Measurements from ENCODE around the gene GIGYF1. TPM values are rescaled to one million over a fixed set of nuclear protein-coding genes. Genes with fewer than 3 reads are reported as not detected.
"Not testable (repeated sequence)": the region's sequence is repeated elsewhere in the genome, so short reads cannot be mapped to it uniquely, and the experiment has no call there.

GIGYF1 gene
- total RNA-seq, 1 experiment from 2014 or later, result 12.2 TPM

DNA sequence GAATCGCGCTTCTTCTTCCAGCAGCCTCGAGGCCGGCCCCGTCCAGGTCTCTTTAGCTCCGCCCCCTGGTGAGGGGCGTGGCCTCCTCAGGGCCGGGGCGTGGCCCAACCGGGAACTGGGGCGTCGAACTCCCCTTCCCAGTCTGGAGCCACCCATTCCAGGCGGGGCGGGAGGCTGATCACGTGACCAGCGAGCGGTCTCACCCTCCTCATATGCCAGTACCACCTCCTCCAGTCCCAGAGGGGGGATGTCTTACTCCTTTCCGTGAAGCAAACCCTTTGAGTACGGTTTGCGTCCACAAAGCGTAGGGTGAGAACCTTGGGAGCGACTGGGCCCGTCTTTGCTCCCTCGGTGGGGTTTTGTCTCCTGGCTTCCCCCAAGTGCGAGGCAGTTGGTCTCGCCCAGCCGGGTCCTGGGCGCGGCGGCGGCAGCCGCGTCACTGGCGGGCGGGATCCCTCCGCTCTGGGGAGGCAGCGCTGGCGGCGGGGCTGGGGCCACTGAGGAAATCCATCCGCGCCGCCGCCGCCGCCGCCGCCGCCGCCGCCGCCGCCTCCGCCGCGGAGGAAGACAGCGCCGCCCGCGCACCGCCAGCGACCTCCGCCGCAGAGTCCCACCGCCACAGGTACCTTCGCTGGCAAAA is 20.6 kb downstream of the GIGYF1 start, which contains the start of gene GNB2:
TSS of gene GNB2 (plus strand) at position 439 of the 640 bp plus-strand sequence. CDS start 2,526 bp downstream, outside the sequence.
- DNase-seq (ENCODE audit: low read depth), result peak; percentile 98

DNA sequence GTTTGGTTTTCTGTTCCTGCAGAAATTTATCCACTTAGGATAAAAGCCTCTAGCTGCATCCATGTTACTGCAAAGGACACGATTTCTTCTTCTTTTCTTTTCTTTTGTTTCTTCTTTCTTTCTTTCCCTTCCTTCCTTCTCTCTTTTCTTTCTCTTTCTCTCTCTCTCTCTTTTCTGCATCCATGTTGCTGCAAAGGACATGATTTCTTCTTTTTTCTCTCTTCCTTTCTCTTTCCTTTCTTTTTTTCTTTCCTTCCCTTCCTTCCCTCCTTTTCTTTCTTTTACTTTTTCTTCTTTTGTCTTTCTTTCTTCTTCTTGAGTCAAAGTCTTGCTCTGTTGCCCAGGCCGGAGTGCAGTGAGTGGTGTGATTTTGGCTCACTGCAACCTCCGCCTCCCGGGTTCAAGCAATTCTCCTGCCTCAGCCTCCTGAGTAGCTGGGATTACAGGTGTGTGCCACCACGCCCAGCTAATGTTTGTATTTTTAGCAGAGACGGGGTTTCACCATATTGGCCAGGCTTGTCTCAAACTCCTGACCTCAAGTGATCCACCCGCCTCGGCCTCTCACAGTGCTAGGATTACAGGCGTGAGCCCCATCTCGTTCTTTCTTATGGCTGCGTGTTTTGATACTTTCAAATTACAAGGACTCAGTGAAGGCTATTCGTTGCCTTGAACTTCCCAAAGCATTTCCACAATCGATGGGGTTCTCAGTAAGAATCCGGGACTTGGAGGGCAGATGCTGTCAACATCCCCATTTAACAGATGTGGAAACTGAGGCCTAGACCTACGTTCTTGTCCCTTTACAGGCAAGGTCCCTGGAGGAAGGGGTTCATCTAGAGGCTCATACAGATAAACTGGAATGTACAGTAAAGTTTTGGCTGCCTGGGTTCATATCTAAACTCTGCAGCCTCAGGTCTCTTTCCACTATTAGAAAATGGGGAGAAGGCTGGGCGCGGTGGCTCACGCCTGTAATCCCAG is 22.4 kb downstream of the GIGYF1 start:
- DNase-seq (ENCODE audit: low read depth), result no peak

DNA sequence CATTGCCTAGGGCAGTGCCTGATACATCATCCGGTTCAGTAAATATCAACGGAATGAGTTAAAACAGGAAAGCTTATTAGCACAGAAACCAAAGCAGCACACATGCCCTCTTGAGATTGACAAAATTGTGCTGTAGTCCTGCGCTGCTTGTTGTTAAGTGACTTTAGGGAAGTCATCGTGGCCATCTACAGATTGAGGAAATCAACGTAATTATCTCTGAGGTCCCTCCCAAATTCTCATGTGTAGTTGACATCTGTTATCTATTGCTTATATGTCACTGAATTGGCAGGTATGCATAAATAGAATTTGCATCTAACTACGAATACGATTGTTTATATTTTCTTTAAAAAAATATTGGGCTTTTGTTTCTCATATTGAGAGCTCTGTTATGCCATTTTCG is 24.0 kb downstream of the GIGYF1 start:
- DNase-seq (ENCODE audit: low read depth), result no peak

DNA sequence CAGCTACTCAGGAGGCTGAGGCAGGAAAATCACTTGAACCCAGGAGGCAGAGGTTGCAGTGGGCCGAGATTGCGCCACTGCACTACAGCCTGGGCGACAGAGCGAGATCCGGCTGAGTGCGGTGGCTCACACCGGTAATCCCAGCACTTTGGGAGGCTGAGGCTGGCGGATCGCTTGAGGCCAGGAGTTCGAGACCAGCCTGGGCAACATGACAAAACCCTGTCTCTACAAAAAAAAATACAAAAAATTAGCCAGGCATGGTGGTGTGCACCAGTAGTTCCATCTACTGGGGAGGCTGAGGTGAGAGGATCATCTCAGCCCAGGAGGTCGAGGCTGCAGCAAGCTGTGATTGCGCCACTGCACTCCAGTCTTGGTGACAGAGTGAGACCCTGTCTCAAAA is 24.9 kb downstream of the GIGYF1 start:
- not testable (repeated sequence) for DNase-seq (ENCODE audit: low read depth)

DNA sequence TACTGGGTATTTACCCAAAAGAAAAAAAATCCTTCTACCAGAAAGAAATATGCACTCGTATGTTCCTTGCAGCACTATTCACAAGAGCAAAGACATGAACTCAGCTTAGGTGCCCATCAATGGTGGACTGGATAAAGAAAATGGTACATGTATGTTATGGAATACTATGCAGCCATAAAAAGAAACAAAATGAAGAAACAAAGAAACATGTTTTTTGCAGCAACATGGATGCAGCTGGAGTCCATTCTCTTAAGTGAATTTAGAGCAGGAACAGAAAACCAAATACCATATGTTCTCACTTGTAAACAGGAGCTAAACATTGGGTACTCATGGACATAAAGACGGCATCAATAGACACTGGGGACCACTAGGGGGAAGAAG is 26.0 kb downstream of the GIGYF1 start:
- DNase-seq (ENCODE audit: low read depth), result no peak

DNA sequence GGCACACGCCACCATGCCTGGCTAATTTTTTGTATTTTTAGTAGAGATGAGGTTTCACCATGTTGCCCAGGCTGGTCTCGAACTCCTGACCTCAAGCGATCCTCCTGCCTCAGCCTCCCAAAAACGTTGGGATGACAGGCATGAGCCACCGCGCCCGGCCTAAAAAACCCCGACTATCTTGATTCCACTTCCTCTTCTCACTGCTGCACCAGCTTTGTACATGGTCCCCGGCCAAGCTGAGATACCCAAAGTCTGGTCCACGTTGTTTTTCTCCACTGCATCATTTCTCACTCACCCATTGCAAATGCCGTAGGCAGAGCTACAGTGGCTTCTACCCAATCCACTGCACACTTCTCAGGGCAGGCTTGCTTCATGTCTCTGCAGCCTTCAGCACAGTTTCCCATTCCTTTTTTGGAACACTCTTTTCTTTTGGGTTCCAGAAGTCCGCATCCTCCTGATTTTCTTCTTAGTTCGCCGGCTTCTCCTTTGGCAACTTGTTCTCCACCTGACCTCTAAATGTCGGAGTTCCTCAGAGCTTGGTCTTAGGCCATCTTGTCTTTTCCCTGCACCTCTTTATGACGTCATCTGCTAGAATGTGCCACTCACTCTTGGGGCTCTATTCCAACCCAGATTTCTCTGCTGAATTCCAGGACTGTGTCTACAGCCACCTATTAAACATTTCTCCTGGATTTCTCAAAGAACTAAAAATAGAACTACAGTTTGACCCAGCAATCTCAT is 26.6 kb downstream of the GIGYF1 start:
- DNase-seq (ENCODE audit: low read depth), result no peak

DNA sequence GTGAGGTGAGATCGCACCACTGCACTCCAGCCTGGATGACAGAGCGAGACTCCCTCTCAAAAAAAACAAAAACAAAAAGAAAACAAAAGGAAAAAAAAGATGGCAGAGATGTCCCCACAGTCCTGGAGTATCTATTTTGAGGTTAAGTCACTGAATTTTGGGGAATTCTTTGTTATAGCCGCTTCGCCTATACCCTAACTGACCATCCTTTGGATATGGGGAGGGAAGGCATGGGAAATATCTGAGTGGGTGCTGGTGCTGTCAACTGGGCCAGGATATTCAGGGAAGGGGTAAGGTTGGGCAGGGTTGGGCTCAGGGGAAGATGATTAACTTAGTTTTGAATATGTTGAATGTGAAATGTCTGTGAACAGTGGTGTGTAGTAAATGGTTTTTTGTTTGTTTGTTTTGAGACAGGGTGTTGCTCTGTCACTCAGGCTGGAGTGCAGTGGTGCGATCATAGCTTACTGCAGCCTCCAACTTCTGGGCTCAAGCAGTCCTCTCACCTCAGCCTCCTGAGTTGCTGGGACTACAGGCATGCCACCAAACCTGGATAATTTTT is 28.8 kb downstream of the GIGYF1 start:
- DNase-seq (ENCODE audit: low read depth), result no peak

DNA sequence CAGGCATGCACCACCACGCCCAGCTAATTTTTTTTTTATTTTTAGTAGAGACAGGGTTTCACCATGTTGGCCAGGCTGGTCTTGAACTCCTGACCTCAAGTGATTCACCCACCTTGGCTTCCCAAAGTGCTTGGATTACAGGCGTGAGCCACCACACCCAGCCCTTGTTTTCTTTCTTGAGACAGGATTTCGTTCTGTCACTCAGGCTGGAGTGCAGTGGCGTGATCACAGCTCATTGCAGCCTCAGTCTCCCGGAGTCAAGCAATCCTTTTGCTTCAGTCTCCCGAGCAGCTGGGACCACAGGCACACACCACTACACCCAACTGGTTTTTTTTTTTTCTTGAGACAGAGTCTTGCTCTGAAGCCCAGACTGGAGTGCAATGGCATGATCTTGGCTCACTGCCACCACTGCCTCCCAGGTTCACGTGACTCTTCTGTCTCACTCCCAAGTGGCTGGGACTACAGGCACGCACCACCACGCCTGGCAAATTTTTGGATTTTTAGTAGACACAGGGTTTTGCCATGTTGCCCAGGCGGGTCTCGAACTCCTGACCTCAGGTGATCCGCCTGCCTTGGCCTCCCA is 31.8 kb downstream of the GIGYF1 start:
- DNase-seq (ENCODE audit: low read depth), result peak; percentile 18

DNA sequence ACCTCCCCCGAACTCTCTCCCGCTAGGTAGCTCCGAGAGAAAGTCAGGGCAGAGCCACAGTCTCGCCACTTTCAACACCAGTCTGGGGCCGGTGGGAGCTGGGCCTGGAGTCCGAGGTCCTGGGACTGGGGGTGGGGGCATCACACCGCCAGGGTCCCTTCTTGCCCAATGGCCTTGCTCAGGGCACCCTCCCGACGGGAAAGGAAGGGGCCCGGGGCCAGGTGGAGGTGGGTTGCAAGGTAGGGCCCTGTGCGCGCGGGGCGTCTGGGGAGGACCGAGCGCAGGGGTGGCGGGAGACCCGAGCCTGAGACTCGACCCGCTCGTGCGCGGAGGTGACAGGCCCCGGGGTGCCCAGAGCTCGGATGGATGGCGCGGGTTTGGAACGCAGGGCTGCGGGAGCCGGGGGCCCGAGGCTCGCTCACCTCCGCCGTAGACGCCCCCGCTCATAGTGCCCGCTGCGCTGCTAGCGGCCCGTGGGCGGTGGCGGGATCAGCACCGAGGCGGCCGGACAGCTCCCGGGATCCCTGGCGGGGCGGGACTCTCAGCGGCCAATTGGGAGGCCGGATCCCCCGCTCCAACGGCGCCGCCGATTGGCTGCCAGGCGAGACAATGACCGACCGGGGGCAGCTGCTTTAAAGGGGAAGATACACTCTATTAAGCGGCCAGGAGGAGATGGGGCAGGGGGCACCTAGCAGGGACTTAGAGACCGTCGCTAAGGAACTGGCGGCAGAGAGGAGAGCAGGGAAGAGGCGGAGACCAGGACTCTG is 38.0 kb downstream of the GIGYF1 start, which contains the start of gene ACTL6B:
TSS of gene ACTL6B (minus strand) at position 541 of the 767 bp plus-strand sequence. CDS start at position 447, 94 bp downstream.
- DNase-seq (ENCODE audit: low read depth), result peak; percentile 43

DNA sequence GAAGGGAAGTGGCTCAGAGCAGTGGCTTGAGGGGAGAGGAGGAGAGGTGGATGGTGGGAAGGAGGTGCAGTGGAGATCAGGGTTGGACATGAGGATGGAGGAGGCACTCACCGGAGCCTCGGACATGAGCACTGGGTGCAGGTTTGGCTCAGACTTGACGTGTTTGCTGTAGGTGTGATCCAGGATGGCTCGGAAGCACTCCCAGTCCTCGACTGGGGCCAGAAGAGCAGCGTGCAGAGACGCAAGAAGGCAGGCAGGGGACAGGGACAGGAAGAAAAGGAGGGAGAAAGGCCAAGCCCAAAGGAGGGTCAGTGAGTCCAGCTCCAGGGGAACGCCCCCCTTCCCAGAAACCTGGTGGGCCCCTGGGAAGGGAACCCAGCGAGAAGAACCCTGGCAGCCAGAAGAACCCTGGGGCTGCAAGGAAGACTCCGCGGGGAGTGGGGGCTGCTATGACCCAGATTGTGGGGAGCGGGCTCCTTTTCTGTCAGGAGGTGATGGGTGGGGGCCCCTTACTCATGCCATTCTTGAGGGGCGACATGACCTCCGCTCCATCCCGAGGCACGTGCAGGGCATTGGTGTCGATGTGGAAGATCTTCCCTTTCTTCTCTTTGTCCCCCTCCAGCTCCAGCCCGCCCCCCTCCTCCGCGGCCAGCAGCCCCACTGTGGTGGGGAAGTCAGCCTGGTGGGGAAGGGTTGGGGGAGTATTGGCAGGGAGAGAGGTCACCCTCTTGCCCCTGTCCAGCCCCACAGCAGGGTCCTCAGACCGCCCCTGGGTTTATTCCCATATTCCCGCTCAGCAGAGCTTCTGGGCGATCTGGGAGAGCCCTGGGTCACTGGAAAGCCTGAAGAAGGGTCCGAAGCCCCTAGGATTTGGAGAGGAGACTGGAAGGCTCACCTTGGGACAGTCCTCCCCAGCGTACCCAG is 38.9 kb downstream of the GIGYF1 start:
- no peak for DNase-seq (ENCODE audit: low read depth)

DNA sequence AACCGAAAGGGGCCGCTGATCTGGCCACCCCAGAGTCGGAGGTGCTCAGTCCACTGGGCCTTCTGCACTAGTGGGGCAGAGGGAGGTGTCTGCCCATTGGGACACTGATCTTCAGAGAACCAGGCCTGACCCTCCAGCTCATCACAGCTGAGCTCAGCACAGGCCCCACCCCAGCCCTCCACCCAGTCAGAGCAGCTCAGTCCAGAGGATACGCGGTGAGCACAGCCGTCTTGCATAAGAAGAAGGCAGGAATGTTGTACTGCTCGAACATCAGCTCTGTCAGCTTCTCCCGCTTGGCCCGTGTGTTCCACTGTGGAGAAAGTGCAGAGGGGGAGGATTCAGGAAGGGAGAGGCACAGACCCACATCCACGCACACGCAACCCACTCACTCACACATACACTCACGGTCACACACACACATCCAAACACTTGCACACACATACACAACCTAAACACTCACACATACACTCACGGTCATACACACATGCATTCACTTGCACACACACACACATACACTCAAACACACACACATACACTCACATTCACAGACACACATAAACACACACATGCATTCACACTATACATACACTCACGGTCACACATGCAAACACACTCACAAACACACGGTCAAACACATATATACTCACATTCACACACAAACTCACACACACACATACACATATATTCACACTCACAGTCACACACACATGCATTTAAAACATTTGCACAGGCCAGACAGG is 44.1 kb downstream of the GIGYF1 start:
- no peak for DNase-seq (ENCODE audit: low read depth)

DNA sequence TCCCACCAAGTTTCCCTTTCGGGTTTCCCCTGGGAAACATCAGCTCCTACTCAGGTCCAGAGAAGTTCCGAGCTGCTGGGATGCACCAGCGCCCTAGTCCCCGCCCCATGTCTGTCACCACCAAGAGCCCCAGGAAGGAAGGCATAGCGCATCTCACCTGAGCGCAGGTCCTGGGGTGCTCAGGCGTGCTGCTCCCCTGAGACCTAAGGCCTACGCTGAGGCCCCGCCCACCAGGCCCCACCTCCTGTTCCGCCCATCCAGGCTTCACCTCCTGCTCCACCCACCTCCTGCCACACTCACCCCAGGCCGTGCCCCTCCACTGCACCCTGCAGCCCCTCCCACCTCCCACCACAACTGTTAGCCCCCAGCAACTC is 51.5 kb downstream of the GIGYF1 start:
- no peak for DNase-seq (ENCODE audit: low read depth)

DNA sequence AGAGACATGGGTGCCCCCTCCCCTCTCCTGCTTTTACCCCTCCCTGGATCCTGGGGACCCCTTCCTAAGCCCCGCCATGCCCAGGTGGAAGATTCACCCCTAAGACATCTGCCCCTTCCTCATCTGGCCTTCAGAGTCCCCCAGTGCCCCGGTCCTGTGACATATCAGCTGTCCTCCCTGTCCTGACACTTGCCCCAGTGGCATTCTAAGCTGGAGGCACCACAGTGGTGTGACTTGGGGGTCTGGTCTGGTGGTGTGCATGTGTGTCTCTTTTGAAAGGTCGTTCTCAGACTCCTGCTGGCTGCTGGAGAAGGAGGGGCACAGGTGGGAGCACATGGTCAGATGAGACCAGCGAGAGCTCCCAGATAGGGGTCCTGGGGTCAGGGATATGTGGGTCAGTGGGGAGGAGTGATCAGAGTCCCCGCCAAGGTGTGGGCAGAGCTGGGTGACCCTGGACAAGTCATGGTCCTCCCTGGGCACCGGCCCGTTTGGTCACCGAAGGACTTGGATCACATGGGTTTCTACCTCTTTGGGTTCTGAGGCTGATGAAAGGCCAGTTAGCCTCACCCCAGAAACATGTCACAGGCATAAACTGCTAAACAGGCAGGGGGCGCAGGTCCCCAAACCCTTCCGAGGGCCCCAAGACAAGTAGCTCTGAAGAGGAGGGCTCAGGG is 52.1 kb downstream of the GIGYF1 start:
- no peak for DNase-seq (ENCODE audit: low read depth)

DNA sequence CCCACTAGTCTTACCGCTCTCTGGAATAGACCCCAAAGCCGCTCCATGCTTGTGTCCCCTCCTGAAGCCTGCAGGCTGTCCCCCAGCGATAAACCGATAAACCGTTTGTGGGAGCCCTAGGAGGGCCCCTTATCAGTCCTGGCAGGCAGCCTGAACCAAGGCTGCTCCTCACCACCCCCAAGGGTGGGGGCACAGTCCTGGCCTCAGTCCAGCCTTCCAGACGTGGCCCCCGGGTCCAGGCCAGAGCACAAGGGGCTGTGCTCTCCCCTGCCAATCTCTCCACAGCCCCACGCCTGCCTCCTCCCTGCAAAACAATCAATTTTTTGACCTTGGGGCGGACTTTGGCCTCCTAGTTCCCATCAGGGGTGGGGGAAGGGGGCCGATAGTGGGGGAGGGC is 52.6 kb downstream of the GIGYF1 start, which contains the start of gene TFR2:
TSS of gene TFR2 (minus strand) at position 90 of the 397 bp plus-strand sequence. CDS start at position 47, 43 bp downstream.
- DNase-seq (ENCODE audit: low read depth), result no peak

DNA sequence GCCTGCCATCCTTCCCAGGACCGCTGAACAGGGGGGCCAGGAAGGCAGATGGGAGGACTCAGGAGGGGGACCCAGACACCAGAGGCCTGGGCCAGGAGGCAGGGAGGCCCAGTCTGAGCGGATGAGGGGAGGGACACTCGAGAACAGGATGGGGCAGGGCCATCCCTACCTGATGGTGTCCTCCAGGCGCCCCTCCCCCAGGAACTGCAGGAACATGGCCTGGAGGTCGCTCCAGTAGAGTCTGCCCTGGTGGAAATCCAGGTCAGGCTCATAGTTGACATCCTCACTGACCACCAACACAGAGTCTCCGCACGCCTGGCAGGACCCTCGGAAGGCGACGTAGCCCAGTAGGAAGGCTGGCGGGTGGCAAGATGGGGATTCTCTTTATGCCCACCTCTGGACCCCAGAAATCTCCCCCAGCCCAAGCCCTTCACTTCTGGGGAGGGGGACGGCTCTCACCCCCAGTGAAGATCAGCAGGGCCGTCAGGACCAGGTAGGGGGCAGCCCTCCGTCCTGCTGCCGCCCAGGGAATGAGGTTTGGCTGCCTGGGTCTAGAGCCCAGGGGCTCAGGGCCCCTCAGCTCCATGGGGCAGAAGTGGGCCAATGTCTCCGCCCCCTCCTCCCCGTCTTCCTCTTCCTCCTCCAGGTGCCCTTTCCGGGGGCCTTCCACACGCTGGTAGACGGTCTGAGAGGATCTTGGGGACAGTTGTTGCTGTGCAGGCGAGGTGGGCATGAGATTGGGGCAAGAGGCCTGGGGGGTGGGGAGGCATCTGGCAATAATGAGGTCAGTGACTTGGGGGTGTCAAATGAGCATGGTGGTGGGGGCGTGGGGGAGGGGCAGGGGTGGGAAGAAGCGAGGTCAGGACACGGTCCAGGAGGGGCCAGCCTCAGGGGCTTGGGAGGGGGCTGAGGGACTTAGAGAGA is 53.3 kb downstream of the GIGYF1 start:
- DNase-seq (ENCODE audit: low read depth), result no peak

DNA sequence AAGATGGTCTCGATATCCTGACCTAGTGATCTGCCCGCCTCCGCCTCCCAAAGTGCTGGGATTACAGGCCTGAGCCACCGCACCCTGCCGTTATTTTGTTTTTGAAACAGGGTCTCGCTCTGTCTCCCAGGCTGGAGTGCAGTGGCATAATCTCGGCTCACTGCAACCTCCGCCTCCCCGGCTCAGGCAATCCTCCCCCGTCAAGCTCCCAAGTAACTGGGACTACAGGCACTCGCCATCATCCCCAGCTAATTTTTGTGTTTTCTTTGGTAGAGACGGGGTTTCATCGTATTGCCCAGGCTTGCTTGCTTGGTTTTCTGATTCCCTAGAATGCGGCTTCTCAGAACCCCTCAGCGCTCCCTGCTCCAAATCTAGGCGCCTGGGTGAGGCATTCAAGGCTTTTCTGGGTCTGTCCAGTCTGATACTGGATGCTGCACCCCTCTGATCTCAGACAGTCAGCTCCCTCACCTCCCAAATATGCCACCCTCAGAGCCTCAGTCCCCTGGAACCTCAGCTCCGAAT is 54.0 kb downstream of the GIGYF1 start:
- no peak for DNase-seq (ENCODE audit: low read depth)

Data from M059J (cell line).